NCI-H2196 (cell line): ENCODE measurements around the gene CYP4X1.
"Not testable (repeated sequence)": the region's sequence is repeated elsewhere in the genome, so short reads cannot be mapped to it uniquely, and the experiment has no call there.

Source experiments
- DNase-seq: peaks from one replicate; lab custom pipeline; 2025; ENCODE audit not compliant: unreplicated experiment; lab: John Stamatoyannopoulos, UW

Gene CYP4X1

GRCh38 chr1:47023268-47024140 lies at the start of gene CYP4X1:
CYP4X1 (plus strand) TSS chr1:47023669; CDS start chr1:47023818, 149 bp downstream.
- DNase-seq = no peak

- DNase-seq = no peak
Observed at GRCh38 chr1:46983166-46983829, 40.2 kb upstream of the CYP4X1 start.

- no peak for DNase-seq
Observed at GRCh38 chr1:46983830-46984586, 39.5 kb upstream of the CYP4X1 start.

- DNase-seq = not testable (repeated sequence)
Observed at GRCh38 chr1:46990541-46990940, 32.9 kb upstream of the CYP4X1 start.

- peak; percentile 35 for DNase-seq
Observed at GRCh38 chr1:46991083-46991923, 32.2 kb upstream of the CYP4X1 start.

- DNase-seq = no peak
Observed at GRCh38 chr1:46996659-46997281, 26.7 kb upstream of the CYP4X1 start.

GRCh38 chr1:47002211-47002610 lies 21.3 kb upstream of the CYP4X1 start:
- DNase-seq = no peak

- no peak for DNase-seq
Observed at GRCh38 chr1:47003896-47004403, 19.5 kb upstream of the CYP4X1 start.

GRCh38 chr1:47006437-47006836 lies 17.0 kb upstream of the CYP4X1 start:
- not testable (repeated sequence) for DNase-seq

- DNase-seq = no peak
Observed at GRCh38 chr1:47013293-47013692, 10.2 kb upstream of the CYP4X1 start.

GRCh38 chr1:47021070-47021469 lies 2.4 kb upstream of the CYP4X1 start:
- no peak for DNase-seq

GRCh38 chr1:47024141-47024801 lies 802 bp downstream of the CYP4X1 start:
- DNase-seq = no peak

GRCh38 chr1:47030170-47030805 lies 6.8 kb downstream of the CYP4X1 start:
- DNase-seq = no peak

GRCh38 chr1:47031059-47031458 lies 7.6 kb downstream of the CYP4X1 start:
- peak; percentile 9 for DNase-seq

GRCh38 chr1:47031585-47031984 lies 8.1 kb downstream of the CYP4X1 start:
- no peak for DNase-seq

GRCh38 chr1:47036764-47037163 lies 13.3 kb downstream of the CYP4X1 start:
- DNase-seq = no peak

GRCh38 chr1:47059376-47059775 lies 35.9 kb downstream of the CYP4X1 start:
- DNase-seq = no peak

GRCh38 chr1:47067097-47067594 lies 43.7 kb downstream of the CYP4X1 start, which contains the start of gene CYP4Z1:
CYP4Z1 (plus strand) TSS chr1:47067231; CDS start chr1:47067491, 260 bp downstream.
- no peak for DNase-seq

- not testable (repeated sequence) for DNase-seq
Observed at GRCh38 chr1:47069080-47069479, 45.6 kb downstream of the CYP4X1 start.
